OCI-LY1 (cell line): ENCODE results near the gene RIN1.

ENCODE experiments used
- H2AFZ ChIP-seq: fragments of 200-600 bp; sonication (generic), shearing (Covaris generic); 2 replicates; pipeline ENCODE4 v1.6.0; 2014; ENCODE audit warnings: antibody characterized with exemption, mild to moderate bottlenecking, low read length
- H3F3A ChIP-seq: fragments of 200-600 bp; sonication (generic), shearing (Covaris generic); 2 replicates; pipeline ENCODE4 v1.6.0; 2014; ENCODE audit warnings: mild to moderate bottlenecking, antibody characterized with exemption, low read length, moderate library complexity; ENCODE audit not compliant: insufficient read depth
- H3K27ac ChIP-seq: fragments of 200-600 bp; sonication (generic); 2 replicates; pipeline ENCODE4 v1.5.1; 2014; ENCODE audit warnings: low read length, mixed run types, mild to moderate bottlenecking, low read depth; ENCODE audit not compliant: poor library complexity, severe bottlenecking
- H3K27me3 ChIP-seq: fragments of 200-600 bp; sonication (generic); 2 replicates; pipeline ENCODE4 v1.6.0; 2014; ENCODE audit warnings: antibody characterized with exemption, mild to moderate bottlenecking, low read length, moderate library complexity; ENCODE audit not compliant: insufficient read depth
- H3K36me3 ChIP-seq: fragments of 200-600 bp; sonication (generic); 2 replicates; pipeline ENCODE4 v1.6.1; 2014; ENCODE audit warnings: mild to moderate bottlenecking, antibody characterized with exemption, low read length, moderate library complexity, mixed read lengths; ENCODE audit not compliant: insufficient read depth
- H3K4me1 ChIP-seq: fragments of 200-600 bp; sonication (generic); 2 replicates; pipeline ENCODE4 v1.5.1; 2014; ENCODE audit warnings: mild to moderate bottlenecking, low read length, moderate library complexity; ENCODE audit not compliant: insufficient read depth, severe bottlenecking
- H3K4me2 ChIP-seq: fragments of 200-600 bp; sonication (generic), shearing (Covaris generic); 2 replicates; pipeline ENCODE4 v1.6.1; 2014; ENCODE audit warnings: low read length
- H3K4me3 ChIP-seq: fragments of 200-600 bp; sonication (generic); 2 replicates; pipeline ENCODE4 v1.5.1; 2014; ENCODE audit warnings: low read length, low read depth, mild to moderate bottlenecking, mixed read lengths; ENCODE audit not compliant: poor library complexity, severe bottlenecking
- H3K79me2 ChIP-seq: fragments of 200-600 bp; shearing (Covaris generic); 2 replicates; pipeline ENCODE4 v1.6.1; 2016; ENCODE audit warnings: mixed run types, low read length, mixed read lengths; ENCODE audit not compliant: insufficient read depth
- H3K9ac ChIP-seq: fragments of 200-600 bp; sonication (generic), shearing (Covaris generic); 2 replicates; pipeline ENCODE4 v1.6.1; 2014; ENCODE audit warnings: mild to moderate bottlenecking, low read length, mixed read lengths
- H3K9me2 ChIP-seq: fragments of 200-600 bp; sonication (generic), shearing (Covaris generic); 2 replicates; pipeline ENCODE4 v1.6.1; 2014; ENCODE audit warnings: low read depth, mild to moderate bottlenecking, low read length, mixed read lengths
- H3K9me3 ChIP-seq: fragments of 200-600 bp; shearing (Covaris generic); 2 replicates; pipeline ENCODE4 v1.6.1; 2014; ENCODE audit warnings: low read length, mixed read lengths
- H4K20me1 ChIP-seq: fragments of 200-600 bp; sonication (generic), shearing (Covaris generic); 2 replicates; pipeline ENCODE4 v1.6.0; 2016; ENCODE audit warnings: mild to moderate bottlenecking, low read length; ENCODE audit not compliant: insufficient read depth
- EZH2 ChIP-seq: fragments of 200-600 bp; sonication (generic), shearing (Covaris generic); IDR thresholded peaks from 2 replicates; pipeline ENCODE4 v1.8.0; 2017; ENCODE audit warnings: borderline replicate concordance, mixed run types, mild to moderate bottlenecking, antibody characterized with exemption, low read length, moderate library complexity, mixed read lengths
- TF ChIP-seq, protein P1 (sequence below): fragments of 200-600 bp; sonication (generic), shearing (Covaris generic); IDR thresholded peaks from 2 replicates; pipeline ENCODE4 v1.5.1; 2017; ENCODE audit warnings: mild to moderate bottlenecking, antibody characterized with exemption, low read length, moderate library complexity, mixed read lengths

The RIN1 gene

DNA sequence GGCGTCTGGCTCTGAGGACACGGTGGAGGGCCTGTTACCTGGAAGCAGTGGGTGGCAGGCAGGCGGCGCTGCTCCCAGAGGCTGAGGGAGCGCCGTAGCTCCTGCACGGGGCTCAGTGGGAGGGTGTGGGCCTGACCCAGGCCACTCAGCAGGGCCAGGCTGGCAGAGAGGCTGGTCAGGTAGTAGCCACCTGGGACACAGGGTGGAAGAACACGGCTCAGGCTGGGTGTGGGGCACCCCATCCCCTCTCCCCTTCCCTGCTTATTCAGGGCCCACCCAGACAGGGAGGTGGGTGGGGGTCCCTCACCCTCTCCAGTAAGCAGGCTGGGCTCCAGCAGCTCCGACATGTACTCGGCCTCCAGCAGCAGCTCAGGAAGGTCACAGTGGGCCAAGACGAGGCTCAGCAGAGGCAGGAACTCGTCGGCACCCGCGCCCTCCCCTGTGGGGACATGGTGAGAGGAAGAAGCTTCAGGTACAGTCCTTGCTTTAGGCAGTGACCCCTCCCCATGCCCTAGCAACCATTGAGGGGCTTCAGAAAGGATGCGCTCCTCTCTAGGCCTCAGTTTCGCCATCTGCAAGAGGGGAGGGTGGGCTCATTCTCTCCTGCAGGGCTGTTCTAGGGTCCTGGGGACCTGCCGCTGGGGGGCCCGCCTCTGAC, 2.9 kb downstream of the RIN1 start:
- H3K27ac ChIP-seq, result no peak overlapping the region
- no peaks in the 10 kb centered on the region for H3K9me3 ChIP-seq
- peaks cover 5% of the 10 kb centered on the region for H3K4me1 ChIP-seq
- no peaks in the 10 kb centered on the region for H3K9me2 ChIP-seq
- H2AFZ ChIP-seq, result no peak overlapping the region
- no peaks in the 10 kb centered on the region for H3F3A ChIP-seq
- H3K9ac ChIP-seq, result no peak overlapping the region
- peaks cover 8% of the 10 kb centered on the region for H3K27me3 ChIP-seq
- H3K4me3 ChIP-seq, result no peak overlapping the region
- no peak overlapping the region for H3K4me2 ChIP-seq
- H3K79me2 ChIP-seq, result no peaks in the 10 kb centered on the region
- no peaks in the 10 kb centered on the region for H4K20me1 ChIP-seq
- peaks cover 16% of the 10 kb centered on the region for H3K36me3 ChIP-seq
- TF ChIP-seq, protein P1, sequence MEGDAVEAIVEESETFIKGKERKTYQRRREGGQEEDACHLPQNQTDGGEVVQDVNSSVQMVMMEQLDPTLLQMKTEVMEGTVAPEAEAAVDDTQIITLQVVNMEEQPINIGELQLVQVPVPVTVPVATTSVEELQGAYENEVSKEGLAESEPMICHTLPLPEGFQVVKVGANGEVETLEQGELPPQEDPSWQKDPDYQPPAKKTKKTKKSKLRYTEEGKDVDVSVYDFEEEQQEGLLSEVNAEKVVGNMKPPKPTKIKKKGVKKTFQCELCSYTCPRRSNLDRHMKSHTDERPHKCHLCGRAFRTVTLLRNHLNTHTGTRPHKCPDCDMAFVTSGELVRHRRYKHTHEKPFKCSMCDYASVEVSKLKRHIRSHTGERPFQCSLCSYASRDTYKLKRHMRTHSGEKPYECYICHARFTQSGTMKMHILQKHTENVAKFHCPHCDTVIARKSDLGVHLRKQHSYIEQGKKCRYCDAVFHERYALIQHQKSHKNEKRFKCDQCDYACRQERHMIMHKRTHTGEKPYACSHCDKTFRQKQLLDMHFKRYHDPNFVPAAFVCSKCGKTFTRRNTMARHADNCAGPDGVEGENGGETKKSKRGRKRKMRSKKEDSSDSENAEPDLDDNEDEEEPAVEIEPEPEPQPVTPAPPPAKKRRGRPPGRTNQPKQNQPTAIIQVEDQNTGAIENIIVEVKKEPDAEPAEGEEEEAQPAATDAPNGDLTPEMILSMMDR, result peak; percentile 16; the same call in 1 of the 2 replicates
- TF ChIP-seq EZH2, result no peak

DNA sequence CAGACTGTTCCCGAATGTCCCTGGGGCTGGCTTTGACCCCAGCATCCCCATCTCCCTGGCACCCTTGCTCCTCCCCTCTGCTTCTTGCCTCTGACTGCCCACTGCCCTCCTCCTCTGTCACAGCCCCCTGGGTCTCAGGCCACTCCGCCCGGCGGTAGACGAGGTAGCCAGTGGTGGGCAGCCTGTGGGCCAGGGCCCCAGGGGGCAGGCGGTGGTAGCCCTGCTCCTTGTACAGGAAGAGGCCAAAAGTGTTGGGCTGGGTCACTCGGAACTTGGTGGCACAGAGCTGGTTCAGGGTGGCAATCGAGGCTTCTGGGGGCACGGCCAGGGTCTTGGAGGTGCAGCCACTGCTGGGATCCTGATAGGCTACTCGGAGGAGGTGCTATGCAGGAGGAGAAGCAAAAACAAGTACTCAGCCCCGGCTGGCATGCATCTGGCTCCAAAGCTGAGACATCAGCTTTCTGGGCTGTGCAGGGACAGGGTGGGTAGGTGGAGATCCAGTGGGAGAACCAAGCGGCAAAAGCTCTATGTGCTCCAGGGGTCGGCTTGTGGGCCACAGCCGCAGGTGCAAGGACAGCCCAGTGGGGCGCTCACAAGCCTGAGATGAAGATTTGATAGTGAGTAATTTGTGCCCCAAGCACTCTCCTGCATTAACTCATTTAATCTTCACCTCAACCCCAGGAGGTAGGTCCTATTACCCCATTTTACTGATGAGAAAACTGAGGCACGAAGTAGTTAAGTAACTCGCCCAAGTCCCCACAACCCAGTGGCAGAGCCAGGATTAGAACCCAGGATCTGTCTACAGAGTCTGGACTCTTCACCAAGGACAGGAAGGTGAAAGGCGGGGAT, 3.6 kb downstream of the RIN1 start:
- Histone ChIP-seq H4K20me1 (no peaks in the 10 kb centered on the region), H3K4me3 (no peak overlapping the region), H3K9me3 (no peaks in the 10 kb centered on the region), H3K27me3 (peaks cover 8% of the 10 kb centered on the region), H3K9me2 (no peaks in the 10 kb centered on the region), H3K4me2 (no peak overlapping the region), H3K4me1 (peaks cover 11% of the 10 kb centered on the region), H2AFZ (no peak overlapping the region), H3K79me2 (no peaks in the 10 kb centered on the region), H3K27ac (no peak overlapping the region), H3K36me3 (peaks cover 9% of the 10 kb centered on the region; the same call in 1 of the 2 replicates), H3F3A (no peaks in the 10 kb centered on the region), H3K9ac (no peak overlapping the region)
- TF ChIP-seq, protein P1, result no peak
- no peak for TF ChIP-seq EZH2

DNA sequence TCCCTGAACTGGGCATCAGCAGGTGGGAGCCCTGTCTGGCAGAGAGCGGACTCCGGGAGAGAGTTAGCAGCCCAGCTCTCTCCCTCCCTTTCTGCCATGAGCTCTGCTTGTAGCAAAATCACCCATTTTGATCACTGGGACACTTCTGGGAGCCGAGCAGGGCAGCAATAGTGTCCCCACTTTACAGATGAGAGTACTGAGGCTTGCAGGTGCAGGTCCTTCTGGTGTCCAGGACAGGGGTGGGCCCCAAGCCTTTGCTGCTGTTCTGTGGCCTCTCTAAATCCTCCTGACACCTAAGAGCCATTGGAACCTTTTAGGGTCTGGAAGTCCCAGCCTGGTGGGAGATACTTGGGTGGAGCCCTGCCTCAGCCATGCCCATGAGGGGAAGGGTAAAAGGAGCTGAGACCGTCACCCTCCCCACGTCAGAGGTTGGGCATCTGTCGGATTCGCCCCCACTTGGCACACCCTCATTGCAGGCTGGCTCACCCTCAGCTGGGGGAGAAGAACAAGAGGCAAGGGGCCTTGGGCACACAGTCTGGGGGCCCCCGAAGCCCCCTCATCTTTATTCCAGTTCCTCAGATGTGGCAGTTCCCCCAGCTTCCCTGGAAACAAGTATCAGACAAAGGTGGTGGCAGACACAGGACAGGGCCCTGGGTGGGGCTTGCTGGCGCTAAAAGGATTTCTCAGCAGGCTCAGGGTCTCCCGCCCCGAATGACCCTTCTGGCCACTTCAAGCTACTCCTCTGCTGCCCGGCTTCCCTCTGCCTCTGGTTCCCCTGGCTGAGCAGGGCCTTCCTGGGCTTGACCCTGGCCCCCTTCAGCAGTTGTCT, 4.5 kb downstream of the RIN1 start:
- TF ChIP-seq, protein P1, result no peak
- no peak for TF ChIP-seq EZH2
- Histone ChIP-seq H3K27ac (no peak overlapping the region), H3K79me2 (no peaks in the 10 kb centered on the region), H4K20me1 (no peaks in the 10 kb centered on the region), H3K4me3 (no peak overlapping the region), H3K36me3 (peaks cover 1% of the 10 kb centered on the region; the same call in 1 of the 2 replicates), H3K9me2 (no peaks in the 10 kb centered on the region), H3K9ac (no peak overlapping the region), H3K27me3 (peaks cover 8% of the 10 kb centered on the region), H2AFZ (no peak overlapping the region), H3K9me3 (no peaks in the 10 kb centered on the region), H3K4me1 (peaks cover 11% of the 10 kb centered on the region), H3K4me2 (no peak overlapping the region), H3F3A (no peaks in the 10 kb centered on the region)
